GM12801 (cell line): ENCODE data around the gene TRAFD1.

ENCODE experiments used
- TF ChIP-seq, protein P1 (sequence below): IDR thresholded peaks from one replicate; pipeline ENCODE4 v1.5.1; 2011; ENCODE audit warnings: control low read depth; ENCODE audit not compliant: insufficient read length; ENCODE audit errors: extremely low read depth

TRAFD1 gene

DNA sequence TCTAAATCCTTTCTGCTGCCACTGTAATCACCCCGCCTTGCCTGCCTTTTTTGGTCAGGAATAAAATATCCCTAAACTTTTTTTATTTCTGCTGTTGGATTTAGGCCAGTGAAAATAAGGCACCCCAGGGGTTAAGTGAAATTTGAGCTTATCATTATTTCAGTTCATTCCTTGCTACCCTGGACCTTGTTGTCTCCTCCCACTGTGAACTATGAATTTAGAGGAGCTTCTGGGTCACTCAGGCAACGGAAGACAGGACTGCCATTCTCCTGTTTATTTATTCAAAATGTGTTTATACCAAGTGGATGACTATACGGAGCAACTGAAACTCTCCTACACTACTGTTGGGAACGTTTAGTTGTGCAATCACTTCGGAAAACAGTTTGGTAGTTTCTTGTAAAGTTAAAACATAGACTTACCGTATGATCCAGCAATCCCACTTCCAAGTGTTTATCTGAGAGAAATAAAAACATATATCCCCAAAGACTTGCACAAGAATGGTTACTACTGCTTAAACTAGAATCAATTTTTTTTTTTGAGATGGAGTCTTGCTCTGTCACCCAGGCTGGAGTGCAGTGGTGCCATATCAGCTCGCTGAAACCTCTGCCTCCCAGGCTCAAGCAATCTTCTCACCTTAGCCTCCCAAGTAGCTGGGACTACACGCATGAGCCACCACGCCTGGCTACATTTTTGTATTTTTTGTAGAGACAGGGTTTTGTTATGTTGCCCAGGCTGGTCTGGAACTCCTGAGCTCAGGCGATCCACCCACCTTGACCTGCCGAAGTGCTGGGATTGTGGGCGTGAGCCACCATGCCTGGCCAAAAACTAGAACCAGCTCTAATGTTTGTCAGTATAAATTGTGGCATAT lies 2.3 kb upstream of the TRAFD1 start:
- TF ChIP-seq, protein P1, sequence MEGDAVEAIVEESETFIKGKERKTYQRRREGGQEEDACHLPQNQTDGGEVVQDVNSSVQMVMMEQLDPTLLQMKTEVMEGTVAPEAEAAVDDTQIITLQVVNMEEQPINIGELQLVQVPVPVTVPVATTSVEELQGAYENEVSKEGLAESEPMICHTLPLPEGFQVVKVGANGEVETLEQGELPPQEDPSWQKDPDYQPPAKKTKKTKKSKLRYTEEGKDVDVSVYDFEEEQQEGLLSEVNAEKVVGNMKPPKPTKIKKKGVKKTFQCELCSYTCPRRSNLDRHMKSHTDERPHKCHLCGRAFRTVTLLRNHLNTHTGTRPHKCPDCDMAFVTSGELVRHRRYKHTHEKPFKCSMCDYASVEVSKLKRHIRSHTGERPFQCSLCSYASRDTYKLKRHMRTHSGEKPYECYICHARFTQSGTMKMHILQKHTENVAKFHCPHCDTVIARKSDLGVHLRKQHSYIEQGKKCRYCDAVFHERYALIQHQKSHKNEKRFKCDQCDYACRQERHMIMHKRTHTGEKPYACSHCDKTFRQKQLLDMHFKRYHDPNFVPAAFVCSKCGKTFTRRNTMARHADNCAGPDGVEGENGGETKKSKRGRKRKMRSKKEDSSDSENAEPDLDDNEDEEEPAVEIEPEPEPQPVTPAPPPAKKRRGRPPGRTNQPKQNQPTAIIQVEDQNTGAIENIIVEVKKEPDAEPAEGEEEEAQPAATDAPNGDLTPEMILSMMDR: no peak

- TF ChIP-seq, protein P1: no peak
Observed at GRCh38 chr12:112124918-112125249, 476 bp upstream of the TRAFD1 start.

GRCh38 chr12:112126000-112126438 lies 659 bp downstream of the TRAFD1 start:
- TF ChIP-seq, protein P1: no peak

DNA sequence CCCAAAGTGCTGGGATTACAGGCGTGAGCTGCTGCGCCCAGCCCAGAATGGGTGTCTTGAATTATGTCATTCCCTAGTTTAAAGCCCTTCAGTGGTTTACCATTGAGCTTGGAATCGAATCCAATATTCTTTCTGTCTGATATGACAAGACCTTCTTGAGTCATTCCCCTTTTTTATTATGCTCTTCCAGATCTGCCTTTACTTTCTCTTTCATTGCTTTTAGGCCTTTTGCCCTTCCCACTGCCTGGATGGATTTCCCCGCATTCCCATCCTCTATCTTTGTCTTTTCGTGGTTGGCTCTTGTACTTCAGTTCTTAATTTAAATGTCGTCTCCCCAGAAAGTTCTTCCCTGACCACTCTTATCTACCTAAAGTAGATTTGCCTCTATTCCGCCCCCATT lies 1.6 kb downstream of the TRAFD1 start:
- TF ChIP-seq, protein P1: no peak

DNA sequence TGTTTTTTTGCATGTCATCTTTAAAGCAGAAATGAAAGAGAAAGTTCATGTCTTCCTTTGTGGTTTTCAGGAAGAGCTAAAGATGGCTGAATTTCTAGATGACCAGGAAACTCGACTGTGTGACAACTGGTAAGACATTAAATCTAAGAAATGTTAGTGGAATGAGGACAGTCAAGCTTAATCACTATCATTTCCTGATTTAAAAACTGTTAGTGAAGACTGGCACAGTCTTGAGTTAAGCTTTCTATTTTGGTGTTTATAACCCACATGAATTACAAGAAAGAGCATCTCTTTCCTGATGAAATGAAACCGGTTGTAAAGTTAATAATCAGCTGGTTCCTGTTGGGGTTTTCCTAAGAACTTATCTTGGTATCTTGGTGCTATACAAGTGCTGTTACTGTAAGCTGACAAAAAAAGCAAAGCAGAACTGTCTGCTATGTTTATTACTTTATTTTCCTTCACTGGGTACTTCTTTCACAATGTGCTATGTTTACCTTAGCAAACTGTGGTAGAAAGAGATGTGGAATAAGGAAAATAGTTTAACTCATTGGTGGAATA lies 5.2 kb downstream of the TRAFD1 start:
- TF ChIP-seq, protein P1: no peak

DNA sequence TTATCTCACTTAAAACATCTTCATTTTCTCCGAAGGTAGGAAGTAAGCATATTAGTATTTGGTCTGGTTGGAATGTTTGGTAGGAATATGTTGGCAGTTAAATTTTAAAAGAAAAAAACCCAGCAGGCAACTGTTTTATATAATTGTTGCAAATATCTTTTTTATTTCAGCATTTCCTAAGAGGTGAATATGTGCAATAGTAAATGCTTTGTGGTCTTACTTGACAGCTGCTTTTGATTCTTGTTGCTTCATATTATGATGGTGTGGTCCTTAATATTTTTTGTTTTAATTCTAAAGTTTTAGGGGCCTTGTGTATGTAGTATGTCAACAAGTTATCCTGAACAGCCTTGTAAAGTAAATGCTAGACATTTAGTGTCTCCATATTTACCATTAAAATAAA lies 6.3 kb downstream of the TRAFD1 start:
- TF ChIP-seq, protein P1: no peak

- TF ChIP-seq, protein P1: no peak
Observed at GRCh38 chr12:112133418-112133817, 8.1 kb downstream of the TRAFD1 start.
